GM19351 (cell line): ENCODE measurements around the gene MTAP.

ENCODE experiments used
- ATAC-seq: cut with Tn5 transposase; IDR thresholded peaks from one replicate; pipeline ENCODE4 v1.9.1; 2021; ENCODE audit warnings: mild to moderate bottlenecking, moderate library complexity; ENCODE audit not compliant: unreplicated experiment

The MTAP gene

GRCh38 chr9:21841133-21841532 is 38.7 kb downstream of the MTAP start:
- ATAC-seq: no peak

DNA sequence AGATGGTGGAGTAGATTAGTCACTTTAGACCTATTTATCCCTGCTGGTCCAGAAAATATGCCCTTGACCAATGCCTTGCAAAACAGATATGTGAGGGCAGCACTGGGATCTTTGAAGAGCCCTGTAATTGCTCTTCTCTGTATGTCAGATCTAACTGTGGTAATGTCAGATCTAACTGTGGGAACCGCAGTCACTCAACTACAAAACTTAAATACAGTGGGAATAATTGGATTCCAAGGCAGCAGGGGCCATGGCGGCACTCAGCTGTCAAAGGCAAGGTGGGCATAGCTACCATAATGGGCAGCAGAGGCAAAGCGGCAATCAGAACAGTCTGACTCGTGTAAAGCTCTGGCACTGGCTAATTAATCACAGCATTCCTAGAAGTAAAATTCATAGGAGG is 46.2 kb downstream of the MTAP start:
- ATAC-seq: no peak

- ATAC-seq: peak; percentile 98
These were observed 50.3 kb downstream of the MTAP start for GRCh38 chr9:21852754-21853153.

GRCh38 chr9:21853414-21853813 is 51.0 kb downstream of the MTAP start:
- ATAC-seq: no peak

DNA sequence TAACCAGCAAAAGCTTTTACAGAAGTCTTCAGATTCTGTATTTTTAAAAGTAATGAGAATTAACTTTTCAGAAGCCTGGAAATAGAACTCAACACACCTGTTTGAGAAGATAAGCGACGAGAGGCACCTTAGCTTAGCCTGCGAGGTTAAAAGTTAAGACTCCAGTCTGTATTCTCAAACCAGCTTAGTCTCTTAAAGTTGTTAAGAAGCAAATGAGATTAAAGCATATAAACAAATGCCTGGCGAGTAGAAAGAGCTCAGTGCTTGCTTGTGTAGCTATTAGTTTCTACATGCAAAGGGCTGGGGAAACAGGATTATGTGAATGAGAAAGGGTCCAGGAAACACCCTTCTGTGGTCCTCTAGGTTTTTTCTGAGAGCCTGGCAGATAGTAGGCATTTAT is 51.7 kb downstream of the MTAP start:
- no peak for ATAC-seq

DNA sequence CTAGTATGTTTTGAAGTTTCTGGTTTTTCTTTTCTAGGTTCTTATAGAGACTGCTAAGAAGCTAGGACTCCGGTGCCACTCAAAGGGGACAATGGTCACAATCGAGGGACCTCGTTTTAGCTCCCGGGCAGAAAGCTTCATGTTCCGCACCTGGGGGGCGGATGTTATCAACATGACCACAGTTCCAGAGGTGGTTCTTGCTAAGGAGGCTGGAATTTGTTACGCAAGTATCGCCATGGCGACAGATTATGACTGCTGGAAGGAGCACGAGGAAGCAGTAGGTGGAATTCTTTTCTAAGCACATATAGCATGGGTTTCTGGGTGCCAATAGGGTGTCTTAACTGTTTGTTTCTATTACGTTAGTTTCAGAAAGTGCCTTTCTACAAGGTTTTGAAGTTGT is 52.2 kb downstream of the MTAP start:
- ATAC-seq: no peak

- ATAC-seq: no peak
These were observed 54.1 kb downstream of the MTAP start for GRCh38 chr9:21856301-21857094.

- ATAC-seq: peak; percentile 71
These were observed 60.4 kb downstream of the MTAP start for GRCh38 chr9:21862871-21863270.

DNA sequence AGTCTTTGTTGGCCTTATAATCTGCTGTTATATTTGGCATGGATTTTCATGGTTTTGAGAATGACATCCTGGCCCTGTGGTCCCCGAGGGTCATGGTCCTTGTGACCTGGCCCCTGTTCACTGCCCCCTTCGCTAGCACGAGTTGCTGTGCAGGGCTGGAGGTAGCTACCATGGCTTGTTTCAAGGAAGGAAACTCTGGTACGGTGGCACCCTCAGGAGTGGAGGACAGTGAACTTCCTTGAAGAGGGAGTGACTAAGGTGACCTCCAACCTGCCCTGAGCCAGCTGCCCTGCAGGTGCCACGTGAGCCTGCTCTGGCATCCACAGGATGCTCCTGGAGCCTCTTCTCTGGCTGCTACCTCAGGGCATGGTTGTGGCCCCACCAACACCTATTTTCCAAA is 62.1 kb downstream of the MTAP start:
- ATAC-seq: no peak

DNA sequence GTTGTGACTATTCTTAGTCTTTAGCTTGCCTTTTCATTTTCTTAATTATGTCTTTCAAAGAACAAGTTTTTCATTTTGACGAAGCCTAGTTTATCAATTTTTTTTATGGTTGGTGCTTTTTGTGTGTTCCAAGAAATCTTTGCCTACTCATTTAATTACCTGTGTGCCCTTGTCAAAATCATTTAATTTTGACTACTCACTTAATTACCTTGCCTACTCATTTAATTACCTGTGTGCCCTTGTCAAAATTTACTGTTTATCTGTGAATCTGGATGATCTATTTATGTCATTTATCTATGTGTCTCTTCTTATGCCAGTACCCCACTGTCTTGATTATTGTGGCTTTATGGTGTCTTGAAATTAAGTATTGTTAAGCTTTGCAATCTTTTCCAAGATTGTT is 63.9 kb downstream of the MTAP start:
- ATAC-seq: no peak

GRCh38 chr9:21871256-21871975 is 69.0 kb downstream of the MTAP start:
- ATAC-seq: no peak

DNA sequence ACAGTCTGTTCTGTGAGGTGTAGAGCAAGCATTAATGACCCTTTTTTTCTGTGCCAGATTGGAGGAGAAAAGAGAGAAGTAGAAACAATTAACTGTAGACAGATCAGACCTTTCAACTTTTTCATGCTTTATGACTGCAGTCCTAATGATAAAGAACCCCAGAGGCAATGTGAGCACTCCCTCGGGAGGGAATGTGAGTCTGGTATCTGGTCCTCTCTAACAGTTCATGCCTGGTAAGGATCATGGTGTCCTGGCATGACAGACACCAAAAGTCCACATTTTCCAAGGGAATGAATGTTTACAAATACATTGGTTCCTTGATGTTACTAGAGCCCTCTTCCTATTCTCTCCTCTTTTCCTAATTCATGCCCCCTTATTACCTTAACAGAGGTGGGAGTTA is 70.3 kb downstream of the MTAP start:
- no peak for ATAC-seq

DNA sequence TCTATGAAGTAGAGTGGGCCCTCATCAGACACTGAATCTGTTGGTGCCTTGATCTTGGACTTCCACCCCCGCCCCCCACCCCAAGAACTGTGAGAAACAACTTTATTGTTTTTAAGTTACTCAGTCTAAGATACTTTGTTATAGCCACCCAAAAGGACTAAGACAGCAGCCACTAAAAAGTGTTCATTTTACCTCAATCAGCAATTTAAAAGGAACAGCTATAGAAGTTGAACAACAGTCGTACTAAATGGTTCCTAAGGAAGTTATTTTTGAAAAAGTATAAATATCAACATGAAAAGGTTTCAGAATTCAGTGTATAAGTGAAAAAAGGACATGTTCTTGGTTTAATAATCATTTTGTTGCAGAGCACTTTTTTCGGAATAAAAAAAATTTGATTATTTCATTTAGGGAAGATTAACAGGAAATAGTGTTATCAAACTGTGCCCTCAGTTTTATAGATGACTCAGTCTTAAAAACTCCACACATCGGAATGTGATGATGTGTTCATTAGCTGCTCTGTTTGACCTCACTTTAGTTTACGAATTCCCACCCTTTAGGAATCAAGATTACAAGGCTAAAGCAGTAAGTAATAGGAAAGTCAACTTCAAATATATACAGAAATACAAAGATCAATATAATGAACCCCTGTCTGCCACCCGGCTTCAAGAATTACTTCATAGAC is 71.2 kb downstream of the MTAP start:
- no peak for ATAC-seq

GRCh38 chr9:21875893-21876292 is 73.5 kb downstream of the MTAP start:
- ATAC-seq: no peak

DNA sequence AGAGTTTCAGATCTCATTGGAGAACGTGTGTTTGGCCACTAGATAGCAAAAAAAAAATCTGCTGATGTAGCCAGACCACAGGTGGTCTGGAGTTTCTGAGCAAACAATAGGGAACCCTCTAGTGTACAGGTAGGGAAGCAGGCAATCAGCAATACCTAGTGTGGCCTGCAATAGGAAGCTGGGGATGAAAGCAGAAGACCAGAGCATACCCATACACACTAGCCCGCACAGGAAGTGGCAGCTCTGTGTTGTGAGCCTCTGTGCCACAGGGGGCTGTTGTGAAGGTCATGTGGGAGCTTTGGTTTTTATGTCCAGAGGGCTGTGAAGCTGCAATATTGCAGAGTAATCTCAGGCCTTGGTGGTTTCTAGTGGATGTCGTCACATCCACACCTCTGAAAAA is 81.2 kb downstream of the MTAP start:
- peak; percentile 89 for ATAC-seq

GRCh38 chr9:21889673-21890072 is 87.2 kb downstream of the MTAP start:
- ATAC-seq: no peak

GRCh38 chr9:21890696-21891095 is 88.3 kb downstream of the MTAP start:
- no peak for ATAC-seq

GRCh38 chr9:21901546-21901945 is 99.1 kb downstream of the MTAP start:
- peak; percentile 37 for ATAC-seq

DNA sequence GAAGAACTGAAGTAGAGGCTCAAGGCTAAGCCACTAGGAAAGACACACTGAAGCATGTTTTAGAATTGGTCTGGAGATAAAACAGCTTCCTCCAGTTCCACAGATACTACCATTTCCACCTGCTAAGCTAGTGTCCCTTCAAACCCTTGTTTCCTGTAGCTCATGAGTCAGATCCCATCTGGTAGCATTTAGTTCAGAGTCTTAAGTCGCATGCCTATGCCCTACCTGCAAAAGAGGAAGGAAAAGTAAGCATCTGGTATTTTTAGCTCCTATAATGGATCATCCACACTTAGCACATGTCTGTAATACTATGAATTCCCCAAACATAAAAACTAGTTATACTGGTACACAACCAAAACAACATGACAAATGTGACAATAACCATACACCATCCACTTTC is 99.7 kb downstream of the MTAP start:
- peak; percentile 70 for ATAC-seq

GRCh38 chr9:21903380-21903965 is 101.0 kb downstream of the MTAP start:
- no peak for ATAC-seq

GRCh38 chr9:21904371-21904770 is 101.9 kb downstream of the MTAP start:
- ATAC-seq: no peak

DNA sequence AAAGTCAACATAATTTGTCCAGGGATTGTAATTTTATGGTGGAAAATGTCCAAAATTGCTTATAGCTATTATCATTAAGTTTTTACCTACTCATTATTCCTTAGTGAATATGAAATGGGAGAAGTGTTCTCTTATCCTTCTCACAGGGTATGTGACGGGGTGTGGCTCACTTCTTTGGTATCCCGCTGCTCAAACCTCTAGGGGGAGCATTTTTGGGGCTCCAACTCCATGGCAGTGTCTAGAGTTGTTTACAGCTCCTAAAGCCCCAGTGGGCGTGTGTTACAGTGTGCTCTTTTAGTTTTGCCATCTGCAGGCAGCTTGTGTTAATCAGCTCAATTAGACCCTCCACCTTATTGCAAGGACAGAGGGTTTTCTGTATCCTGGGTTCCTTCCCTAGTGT is 102.3 kb downstream of the MTAP start:
- ATAC-seq: no peak
